ENCODE data around the gene TRIM31.

TRIM31 gene

DNA sequence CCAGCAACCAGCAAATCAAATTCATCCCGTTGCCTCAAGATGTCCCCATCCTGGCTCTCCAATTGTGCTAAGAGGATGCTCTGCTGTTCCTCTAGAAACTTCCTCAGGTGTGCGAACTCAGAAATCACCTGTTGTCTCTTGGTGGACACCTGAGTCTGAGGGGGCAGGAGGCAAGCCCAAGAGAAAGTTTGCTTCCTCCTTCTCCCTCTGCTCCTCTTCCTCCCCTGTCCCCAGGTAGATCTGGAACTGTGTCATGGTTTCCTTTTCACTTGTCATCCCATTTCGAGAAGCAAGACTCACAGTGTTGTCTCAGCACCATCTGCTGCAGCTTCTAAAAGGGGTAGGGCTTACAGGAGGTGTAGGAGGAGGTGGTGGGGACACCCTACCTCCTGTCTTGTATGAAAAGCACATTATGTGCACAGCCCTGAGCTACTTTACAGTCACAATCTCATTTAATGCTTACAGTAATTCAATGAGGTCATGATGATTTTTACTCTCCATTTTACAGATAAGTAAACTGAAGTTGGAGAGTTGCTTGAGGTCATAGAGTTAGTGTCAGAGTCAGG, 45.7 kb upstream of the TRIM31 start:
- TF ChIP-seq, protein P1, sequence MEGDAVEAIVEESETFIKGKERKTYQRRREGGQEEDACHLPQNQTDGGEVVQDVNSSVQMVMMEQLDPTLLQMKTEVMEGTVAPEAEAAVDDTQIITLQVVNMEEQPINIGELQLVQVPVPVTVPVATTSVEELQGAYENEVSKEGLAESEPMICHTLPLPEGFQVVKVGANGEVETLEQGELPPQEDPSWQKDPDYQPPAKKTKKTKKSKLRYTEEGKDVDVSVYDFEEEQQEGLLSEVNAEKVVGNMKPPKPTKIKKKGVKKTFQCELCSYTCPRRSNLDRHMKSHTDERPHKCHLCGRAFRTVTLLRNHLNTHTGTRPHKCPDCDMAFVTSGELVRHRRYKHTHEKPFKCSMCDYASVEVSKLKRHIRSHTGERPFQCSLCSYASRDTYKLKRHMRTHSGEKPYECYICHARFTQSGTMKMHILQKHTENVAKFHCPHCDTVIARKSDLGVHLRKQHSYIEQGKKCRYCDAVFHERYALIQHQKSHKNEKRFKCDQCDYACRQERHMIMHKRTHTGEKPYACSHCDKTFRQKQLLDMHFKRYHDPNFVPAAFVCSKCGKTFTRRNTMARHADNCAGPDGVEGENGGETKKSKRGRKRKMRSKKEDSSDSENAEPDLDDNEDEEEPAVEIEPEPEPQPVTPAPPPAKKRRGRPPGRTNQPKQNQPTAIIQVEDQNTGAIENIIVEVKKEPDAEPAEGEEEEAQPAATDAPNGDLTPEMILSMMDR (IDR thresholded peaks at IDR 0.05; ENCODE audit: insufficient read depth, low read length, poor library complexity, severe bottlenecking): no peak
- Histone ChIP-seq H3K4me3 (replicated peaks; ENCODE audit: low read depth, low read length) (no peak overlapping the region), H3K27me3 (replicated peaks; ENCODE audit: control insufficient read depth, insufficient read depth, low read length) (no peaks in the 10 kb centered on the region), H3K36me3 (ENCODE audit: control insufficient read depth, insufficient read depth, low read length) (no peaks in the 10 kb centered on the region)
- DNase-seq (ENCODE audit: extremely low read depth, insufficient read length): no peak

DNA sequence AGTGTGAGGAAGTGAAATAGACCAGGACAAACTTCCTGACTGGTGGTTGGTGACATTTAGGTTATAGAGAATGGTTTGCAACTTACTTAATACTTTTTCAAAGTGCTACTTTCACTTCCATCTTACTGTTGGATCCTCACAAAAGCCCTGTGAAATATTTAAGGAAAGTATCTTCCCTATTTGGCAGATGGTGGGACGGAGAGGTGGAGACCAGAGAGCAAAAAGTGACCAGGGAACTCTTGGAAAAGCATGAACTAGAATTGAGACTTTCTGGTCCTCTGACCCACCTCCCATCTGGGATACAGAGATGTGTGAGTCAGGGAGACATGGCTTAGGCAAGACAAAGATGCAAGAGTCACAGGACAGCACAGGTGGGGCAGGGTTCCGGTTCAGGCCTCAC, 45.1 kb upstream of the TRIM31 start:
- H3K4me3 ChIP-seq (replicated peaks; ENCODE audit: low read depth, low read length): no peak overlapping the region
- TF ChIP-seq, protein P1 (IDR thresholded peaks at IDR 0.05; ENCODE audit: insufficient read depth, low read length, poor library complexity, severe bottlenecking): no peak
- H3K27me3 ChIP-seq (replicated peaks; ENCODE audit: control insufficient read depth, insufficient read depth, low read length): no peaks in the 10 kb centered on the region
- H3K36me3 ChIP-seq (ENCODE audit: control insufficient read depth, insufficient read depth, low read length): no peaks in the 10 kb centered on the region
- DNase-seq (ENCODE audit: extremely low read depth, insufficient read length): no peak

DNA sequence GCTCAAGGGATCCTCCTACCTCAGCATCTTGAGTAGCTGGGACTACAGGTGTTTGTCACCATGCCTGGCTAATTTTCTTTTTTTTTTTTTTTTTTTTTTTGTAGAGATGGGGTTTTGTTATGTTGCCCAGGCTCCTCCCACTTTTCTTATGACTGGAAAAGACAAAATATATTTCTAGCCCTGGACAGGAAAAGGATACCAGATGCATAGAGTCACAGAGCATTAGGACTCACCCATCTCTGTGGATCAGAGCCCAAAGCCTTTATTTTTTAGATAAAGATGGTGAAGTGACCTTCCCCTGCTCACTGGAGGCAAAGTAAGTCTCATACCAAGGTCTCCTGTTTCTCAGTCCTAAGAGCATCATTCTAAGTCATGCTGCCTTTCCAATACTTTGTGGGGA, 44.7 kb upstream of the TRIM31 start:
- no peak for DNase-seq (ENCODE audit: extremely low read depth, insufficient read length)
- Histone ChIP-seq H3K36me3 (ENCODE audit: control insufficient read depth, insufficient read depth, low read length) (no peaks in the 10 kb centered on the region), H3K27me3 (replicated peaks; ENCODE audit: control insufficient read depth, insufficient read depth, low read length) (no peaks in the 10 kb centered on the region), H3K4me3 (replicated peaks; ENCODE audit: low read depth, low read length) (no peak overlapping the region)
- TF ChIP-seq, protein P1 (IDR thresholded peaks at IDR 0.05; ENCODE audit: insufficient read depth, low read length, poor library complexity, severe bottlenecking): no peak

DNA sequence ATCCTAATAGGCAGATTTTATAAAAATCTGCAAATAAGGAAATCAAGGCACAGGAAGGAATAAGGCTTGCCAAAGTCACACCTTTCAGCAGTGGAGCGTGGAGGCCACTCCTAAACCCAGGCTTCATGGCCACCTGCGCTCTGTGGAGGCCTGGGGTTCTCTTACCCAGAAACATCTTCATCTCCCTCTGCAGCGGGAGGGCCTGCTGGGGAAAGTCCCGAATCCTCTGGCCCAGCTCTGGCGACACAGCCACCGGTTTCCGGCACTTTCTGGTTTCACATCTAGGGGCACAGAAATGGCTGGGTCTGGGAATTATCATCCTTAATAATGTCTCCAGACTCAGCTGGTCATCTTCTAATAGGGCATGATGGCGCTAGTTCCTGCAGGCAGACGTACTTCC, 43.9 kb upstream of the TRIM31 start:
- no peaks in the 10 kb centered on the region for H3K36me3 ChIP-seq (ENCODE audit: control insufficient read depth, insufficient read depth, low read length)
- DNase-seq (ENCODE audit: extremely low read depth, insufficient read length): no peak
- TF ChIP-seq, protein P1 (IDR thresholded peaks at IDR 0.05; ENCODE audit: insufficient read depth, low read length, poor library complexity, severe bottlenecking): no peak
- H3K4me3 ChIP-seq (replicated peaks; ENCODE audit: low read depth, low read length): no peak overlapping the region
- H3K27me3 ChIP-seq (replicated peaks; ENCODE audit: control insufficient read depth, insufficient read depth, low read length): no peaks in the 10 kb centered on the region

DNA sequence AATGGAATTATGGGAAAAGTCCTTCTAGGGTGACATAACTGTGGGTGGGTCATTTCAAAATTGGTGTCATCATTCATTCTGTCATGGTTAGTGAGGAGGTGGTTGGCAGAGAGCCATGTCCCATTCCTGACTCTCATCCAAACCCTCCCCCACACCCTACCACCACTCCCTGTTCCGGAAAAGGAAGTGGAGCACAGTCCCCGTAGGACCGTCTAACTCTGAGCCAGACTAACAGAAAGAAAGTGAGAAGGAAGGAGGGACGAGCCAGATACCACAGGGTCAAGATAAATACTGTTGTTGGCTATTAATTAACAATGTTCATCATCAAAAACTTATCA, 43.3 kb upstream of the TRIM31 start:
- Histone ChIP-seq H3K4me3 (replicated peaks; ENCODE audit: low read depth, low read length) (no peak overlapping the region), H3K36me3 (ENCODE audit: control insufficient read depth, insufficient read depth, low read length) (no peaks in the 10 kb centered on the region), H3K27me3 (replicated peaks; ENCODE audit: control insufficient read depth, insufficient read depth, low read length) (no peaks in the 10 kb centered on the region)
- no peak for DNase-seq (ENCODE audit: extremely low read depth, insufficient read length)
- TF ChIP-seq, protein P1 (IDR thresholded peaks at IDR 0.05; ENCODE audit: insufficient read depth, low read length, poor library complexity, severe bottlenecking): no peak

All from GM06990 (cell line).